Activated CD4-positive, alpha-beta T cell treated with anti-CD3 and anti-CD28 coated beads for 4 hours (primary cell): ENCODE data around the gene LLGL2.

Source experiments
- DNase-seq, 2 donors: peaks; one replicate each; pipeline ENCODE4 v3.0.0-alpha.2; 2020

LLGL2 gene

GRCh38 chr17:75594499-75595283, 69.2 kb downstream of the LLGL2 start:
- DNase-seq: no peak

DNA sequence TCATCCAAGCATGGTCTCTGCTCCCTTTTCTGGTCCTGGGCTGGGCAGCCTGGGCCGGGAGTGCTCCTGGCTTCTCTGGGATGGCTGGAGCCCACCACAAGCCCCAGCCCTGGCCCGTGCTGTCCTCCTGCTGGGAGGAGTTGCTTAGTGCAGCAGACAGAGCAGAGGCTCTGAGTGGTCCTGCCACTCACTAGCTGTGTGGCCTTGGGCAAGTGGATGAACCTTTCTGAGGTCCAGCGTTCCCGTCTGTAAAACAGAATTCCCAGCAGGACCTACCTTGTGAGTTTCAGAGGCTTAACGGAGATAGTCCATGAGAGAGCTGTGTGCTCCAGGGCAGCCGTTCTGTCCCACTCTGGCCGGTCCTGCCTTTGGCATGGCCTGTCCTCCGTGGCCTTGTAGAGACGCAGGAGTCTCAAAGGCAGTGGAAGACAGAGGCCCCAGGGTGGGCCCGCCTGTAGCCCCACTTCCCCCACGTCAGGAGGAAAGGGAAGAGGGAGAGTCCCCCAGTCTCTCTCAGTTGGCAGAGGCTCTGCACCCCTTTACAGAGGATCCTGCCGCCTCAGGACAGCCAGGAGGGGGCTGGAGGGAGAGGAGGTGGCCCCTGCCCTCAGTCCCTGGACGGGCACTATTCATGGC, 69.9 kb downstream of the LLGL2 start:
- DNase-seq: no peak

- no peak for DNase-seq
These were observed 70.4 kb downstream of the LLGL2 start for GRCh38 chr17:75595920-75596313.

DNA sequence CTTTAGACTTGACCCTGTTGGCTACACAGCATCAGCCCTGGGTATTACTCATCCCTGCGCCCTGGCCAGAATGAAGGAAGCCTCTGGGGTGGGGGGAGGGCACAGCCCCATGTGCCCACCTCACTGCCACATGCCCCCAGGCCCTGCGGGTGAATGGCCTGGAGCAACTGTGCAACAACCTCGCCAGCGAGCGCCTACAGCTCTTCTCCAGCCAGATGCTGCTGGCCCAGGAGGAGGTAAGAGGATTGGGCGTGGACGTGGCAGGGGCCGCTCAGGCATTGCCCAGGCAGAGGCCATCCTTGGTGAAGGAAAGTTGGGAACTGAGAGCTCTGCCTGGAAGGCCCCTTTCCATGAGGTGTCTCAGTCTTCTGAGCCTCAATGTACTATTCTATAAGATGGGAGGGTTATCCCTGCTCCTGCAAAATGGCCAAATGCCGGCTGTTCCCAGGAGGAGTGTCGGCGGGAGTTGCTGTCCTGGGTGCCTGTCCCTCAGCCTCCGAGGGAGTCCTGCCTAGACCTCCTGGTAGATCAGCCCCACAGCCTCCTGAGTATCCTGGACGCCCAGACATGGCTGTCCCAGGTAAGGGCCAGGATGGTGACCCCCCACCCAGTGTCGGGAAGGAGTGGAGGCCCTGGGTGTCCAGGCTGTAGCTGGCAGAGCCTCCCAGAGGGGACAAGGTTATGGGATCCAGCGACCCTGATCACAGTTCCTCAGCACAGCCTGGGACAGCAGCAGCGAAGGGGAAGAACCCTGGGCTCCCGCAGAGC, 71.0 kb downstream of the LLGL2 start:
- DNase-seq: no peak

GRCh38 chr17:75601057-75601987, 75.8 kb downstream of the LLGL2 start:
- peak; percentile 35 to 48 for DNase-seq

DNA sequence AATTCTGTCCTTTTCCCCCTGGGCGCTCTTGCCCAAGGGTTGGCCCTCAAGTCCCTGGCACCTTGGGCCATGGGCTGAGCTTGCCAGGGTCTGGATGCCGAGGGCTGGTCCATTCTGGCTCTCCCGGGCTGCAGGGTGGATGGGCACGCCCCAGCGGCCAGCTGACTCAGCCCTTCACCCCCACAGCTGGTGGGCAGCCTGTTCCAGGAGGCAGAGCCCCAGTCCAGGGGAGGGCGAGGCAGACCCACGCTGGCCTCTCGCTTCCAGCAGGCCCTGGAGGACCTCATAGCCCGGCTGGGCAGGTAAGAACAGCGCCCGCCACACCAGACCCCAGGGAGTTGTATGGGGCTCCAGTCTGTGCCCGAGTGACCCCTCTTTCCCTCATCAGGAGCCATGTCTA, 77.1 kb downstream of the LLGL2 start:
- DNase-seq: no peak

DNA sequence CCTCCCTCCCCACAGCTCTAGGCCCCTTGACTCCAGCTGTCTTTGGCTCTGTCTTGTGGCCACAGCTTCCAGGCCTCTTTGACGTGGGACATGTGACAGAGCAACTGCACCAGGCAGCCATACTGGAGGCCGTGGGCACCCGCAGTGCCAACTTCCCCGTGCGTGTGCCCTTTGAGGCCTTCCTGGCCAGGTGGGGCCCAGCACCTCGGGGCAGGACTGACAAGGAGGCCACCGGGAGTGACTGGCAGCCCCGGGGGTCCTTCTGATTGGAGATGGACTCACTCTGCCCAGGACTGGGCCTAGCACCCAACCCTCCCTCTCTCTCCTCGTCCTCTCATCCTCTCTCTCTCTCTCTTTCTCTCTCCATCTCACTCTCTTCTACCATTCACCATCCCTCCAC, 77.6 kb downstream of the LLGL2 start:
- no peak for DNase-seq

DNA sequence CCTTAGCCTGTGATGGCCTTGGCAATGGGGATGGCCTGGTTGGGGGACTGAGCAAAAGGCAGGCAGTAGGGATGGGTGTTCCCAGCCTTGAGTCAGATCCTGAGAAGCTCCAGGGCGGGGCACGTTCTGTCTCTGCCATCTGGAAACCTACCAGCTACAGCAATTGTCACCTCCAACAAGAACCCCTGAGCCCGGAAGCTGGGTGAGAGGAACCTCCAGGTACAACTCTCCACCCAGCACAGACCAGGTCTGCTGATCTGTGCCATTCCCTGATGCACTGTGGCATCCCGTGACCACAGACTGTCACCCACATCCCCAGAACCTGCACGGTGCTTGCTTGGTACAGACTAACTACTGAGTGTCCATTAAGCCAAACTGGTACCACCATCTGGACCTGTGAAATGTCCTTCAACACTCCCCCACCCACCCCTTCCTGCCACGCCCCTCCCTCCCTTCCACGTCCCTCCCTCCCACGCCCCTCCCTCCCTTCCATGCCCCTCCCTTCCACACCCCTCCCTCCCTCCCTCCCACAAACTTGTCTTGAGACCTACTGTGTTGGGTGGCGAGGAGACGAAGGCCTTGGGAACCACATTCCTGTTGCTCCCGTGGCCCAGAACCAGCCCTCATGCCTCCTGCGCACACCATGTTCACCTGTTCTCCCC, 78.7 kb downstream of the LLGL2 start:
- no peak for DNase-seq

- DNase-seq: no peak
These were observed 80.3 kb downstream of the LLGL2 start for GRCh38 chr17:75605790-75606189.

DNA sequence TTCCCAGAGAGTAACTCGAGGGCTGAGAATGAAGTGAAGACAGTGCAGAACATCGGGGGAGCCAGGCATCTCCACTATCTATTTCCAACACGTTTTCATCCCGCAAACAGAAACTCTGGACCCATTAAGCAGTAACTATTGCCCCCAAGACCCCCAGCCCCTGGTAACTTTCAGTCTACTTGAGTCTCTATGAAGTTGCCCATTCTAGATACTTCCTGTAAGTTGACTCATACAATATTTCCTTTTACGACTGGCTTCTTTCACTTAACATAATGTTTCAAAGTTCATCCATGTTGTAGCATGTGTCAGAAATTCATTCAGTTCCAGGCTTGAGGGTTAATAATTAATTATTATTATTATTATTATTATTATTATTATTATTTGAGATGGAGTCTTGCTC, 81.6 kb downstream of the LLGL2 start:
- DNase-seq: no peak

GRCh38 chr17:75610103-75610984, 84.8 kb downstream of the LLGL2 start:
- DNase-seq: no peak

GRCh38 chr17:75611851-75612429, 86.4 kb downstream of the LLGL2 start:
- no peak for DNase-seq

- DNase-seq: no peak
These were observed 87.6 kb downstream of the LLGL2 start for GRCh38 chr17:75612906-75613626.

DNA sequence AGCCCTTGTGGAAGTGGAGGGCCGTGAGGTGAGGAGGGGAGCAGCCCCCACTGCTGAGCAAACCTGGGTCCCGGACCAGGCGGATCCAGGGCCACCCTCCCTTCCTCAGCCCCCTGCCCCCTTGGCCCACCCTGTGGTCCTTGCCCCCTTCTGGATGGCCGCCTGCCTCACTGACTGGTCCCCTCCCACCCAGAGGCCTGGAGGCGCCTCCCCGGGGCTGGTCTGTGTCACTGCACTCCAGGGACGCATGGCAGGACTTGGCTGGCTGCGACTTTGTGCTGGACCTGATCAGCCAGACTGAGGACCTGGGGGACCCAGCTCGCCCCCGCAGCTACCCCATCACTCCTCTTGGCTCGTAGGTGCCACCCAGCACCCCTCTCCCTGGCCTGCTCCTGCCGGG, 88.5 kb downstream of the LLGL2 start:
- no peak for DNase-seq

GRCh38 chr17:75614556-75615270, 89.2 kb downstream of the LLGL2 start:
- DNase-seq: no peak

DNA sequence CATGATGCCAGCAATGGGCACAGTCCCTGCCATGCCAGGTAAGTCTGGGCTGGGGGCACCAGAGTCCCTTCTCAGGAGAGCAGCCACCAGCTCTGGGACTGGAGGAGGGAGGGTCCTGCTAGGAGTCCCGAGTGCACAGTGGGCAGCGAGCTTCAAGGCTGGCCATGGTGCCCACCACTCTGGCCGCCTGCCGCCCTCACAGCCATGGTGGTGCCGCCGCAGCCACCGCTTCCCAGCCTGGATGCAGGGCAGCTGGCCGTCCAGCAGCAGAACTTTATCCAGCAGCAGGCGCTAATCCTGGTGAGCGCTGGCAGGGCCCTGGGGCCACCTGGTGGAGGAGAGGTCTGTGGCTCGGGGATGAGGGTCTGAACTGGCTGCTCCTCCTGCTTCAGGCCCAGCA, 89.8 kb downstream of the LLGL2 start:
- DNase-seq: no peak

GRCh38 chr17:75616521-75617122, 91.1 kb downstream of the LLGL2 start:
- DNase-seq: no peak

DNA sequence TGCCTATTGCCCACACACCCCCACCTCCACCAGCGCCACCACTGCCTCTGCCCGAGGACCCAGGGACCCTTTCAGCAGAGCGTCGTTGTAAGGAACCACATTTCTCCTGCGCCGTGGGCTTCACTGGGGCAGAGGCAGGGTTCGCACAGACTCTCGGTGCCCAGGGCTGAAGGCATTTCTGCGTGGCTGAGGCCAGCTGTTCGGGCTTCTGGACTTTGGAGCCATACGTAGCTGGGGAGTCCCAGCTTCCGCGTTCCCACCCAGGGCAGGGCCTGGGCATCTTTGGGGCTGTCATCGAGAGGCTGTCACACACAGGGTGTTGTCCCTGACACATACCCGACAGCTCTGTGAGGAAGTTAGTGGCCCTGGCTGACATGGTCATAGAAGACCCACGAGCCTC, 91.7 kb downstream of the LLGL2 start:
- no peak for DNase-seq

DNA sequence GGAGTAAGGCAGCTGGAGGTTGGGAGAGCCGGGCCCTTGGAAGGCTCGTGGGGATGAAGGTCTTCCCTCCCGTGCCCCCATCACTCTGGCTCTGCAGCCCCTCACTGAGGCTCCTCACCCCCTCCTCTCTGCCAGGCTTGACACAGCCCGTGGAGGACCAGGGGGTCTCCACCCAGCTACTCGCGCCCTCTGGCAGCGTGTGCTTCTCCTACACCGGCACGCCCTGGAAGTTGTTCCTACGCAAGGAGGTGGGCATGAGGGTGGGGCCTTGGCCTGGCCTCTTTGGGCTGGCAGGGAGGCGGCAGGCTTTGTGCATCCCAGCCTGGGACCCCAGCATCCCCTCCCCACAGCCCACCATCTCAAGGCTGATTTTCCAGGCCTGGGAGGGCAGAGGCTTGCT, 92.2 kb downstream of the LLGL2 start:
- DNase-seq: no peak
